Lower leg skin (tissue), 3 donors: Measurements from ENCODE around the gene PHLPP1.

Experiments used
- CTCF ChIP-seq, 3 donors: fragments of 450-650 bp; IDR thresholded peaks; one replicate each; pipeline ENCODE4 v1.5.1; 2016; ENCODE audit warnings: antibody characterized with exemption in 3 of 3, mild to moderate bottlenecking in 3 of 3, moderate library complexity in 2 of 3
- POLR2A ChIP-seq, 2 donors: fragments of 450-650 bp; IDR thresholded peaks; one replicate each; pipeline ENCODE4 v1.6.1; 2016 to 2017; ENCODE audit warnings: antibody characterized with exemption in 2 of 2, mild to moderate bottlenecking in 1 of 2, moderate library complexity in 1 of 2

GRCh38 chr18:62839874-62840713 is 124.8 kb downstream of the PHLPP1 start:
- no peak for TF ChIP-seq CTCF (IDR thresholded peaks at IDR 0.05)
- TF ChIP-seq POLR2A (IDR thresholded peaks at IDR 0.05) = no peak
